Activated CD4-positive, alpha-beta T cell treated with anti-CD3 and anti-CD28 coated beads, Interleukin-2, amount 50 U/mL, for 1 hour (primary cell): ENCODE data around the gene NR6A1.
A peak's percentile ranks its signal among the peaks of the same experiment; 100 is the strongest.
"Not testable (repeated sequence)": the region's sequence is repeated elsewhere in the genome, so short reads cannot be mapped to it uniquely, and the experiment has no call there.

Source experiments
- DNase-seq: peaks from one replicate; pipeline ENCODE4 v3.0.0-alpha.2; 2020

NR6A1 gene

GRCh38 chr9:124774129-124774978 is 3.2 kb upstream of the NR6A1 start:
- DNase-seq = peak; percentile 83

- no peak for DNase-seq
Observed at GRCh38 chr9:124773473-124774128, 2.5 kb upstream of the NR6A1 start.

- not testable (repeated sequence) for DNase-seq
Observed at GRCh38 chr9:124772877-124773276, 1.8 kb upstream of the NR6A1 start.

DNA sequence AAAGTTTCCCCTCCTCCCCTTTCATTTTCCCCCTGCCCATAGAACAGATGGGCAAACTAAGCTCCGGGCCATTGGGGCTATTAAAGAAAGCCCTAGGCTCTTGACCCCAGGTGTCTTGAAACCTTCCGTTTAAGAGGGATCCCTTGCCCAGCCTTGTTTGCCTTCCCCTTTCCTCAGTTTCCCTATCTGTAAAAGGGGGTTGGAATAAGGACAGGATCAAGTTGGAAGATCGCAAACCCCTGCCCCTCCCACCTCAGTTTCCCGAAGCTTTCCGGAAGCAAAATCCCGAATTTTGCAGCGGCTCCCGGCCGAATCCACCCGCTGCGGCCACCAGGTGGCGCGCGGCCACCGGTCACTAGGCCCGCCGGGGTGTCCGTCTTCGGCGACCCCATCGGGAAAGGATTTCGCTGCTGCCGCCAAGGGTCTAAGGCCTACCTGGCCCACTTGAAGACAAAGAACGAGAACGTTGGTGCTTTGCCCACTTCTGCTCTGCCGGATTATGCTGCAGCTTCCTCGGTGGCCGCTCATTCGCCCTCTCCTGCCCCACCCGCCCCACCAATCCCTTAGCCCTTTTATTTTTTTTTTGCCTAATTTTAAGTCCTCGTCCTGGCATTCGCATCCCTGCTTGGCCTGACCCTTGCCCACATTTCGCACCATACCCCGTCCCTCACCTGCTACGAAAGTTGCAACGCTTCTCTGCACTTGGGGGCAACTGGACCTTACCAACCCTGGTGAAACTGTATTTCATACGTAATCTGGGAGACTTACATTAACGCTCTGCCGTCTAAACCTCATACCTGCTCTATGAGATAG is 962 bp upstream of the NR6A1 start:
- DNase-seq = peak; percentile 11

GRCh38 chr9:124770359-124771020 is 621 bp downstream of the NR6A1 start:
- DNase-seq = peak; percentile 5

- DNase-seq = peak; percentile 16
Observed at GRCh38 chr9:124769549-124770358, 1.4 kb downstream of the NR6A1 start.

DNA sequence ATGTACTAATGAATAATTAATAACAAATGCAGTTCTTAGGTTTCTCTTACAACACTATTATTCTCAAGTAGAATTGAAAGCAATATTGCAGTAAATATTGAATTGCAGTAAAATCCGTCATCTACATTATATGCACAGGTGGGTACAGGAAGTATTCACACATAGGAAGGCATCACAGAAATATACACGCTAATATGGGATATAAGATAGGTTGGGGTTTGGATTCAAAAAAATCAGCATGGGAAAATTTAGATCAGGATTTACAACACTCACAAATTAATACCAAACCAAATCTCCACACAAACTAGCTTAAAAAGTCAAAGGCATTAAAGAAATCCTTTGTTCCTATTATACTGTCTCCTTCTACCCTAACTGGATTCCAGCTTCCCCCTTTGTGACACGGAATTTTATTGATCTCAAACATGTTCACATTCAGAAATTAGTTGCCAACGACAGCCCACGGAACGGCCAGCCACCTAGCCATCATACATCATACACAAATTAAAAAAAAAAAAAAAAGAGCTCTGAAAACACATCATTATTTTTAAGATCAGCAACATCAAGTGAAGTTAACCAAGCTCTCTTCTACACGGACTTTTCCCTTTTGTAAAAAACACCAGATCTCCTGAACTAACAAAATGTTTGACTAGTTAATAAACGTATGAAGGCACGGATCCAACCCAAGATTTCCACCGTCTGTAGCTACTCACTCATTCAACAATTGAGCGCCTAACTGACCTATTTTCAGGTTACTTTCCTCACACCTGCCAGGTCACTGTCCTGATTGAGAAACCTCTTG is 2.2 kb downstream of the NR6A1 start:
- DNase-seq = no peak

DNA sequence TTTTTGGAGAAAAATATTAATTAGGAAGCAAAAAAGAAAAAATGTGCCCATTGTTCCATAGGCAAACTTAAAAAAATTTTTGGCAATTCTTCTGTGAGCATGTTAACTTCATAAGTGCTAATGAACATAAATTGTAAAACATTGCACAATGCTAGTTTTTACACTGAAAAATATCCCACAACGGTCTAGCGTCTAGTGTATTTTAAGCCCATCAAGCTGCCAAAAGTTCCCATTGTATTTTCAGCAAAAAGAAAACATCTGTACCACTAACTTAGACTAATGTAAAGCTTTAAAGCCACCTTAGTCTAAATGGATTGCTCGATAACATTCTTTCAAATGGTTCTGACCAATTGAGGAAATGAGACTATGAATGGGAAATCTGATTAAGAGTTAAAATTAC is 2.8 kb downstream of the NR6A1 start:
- DNase-seq = no peak

GRCh38 chr9:124767821-124768220 is 3.3 kb downstream of the NR6A1 start:
- DNase-seq = no peak

DNA sequence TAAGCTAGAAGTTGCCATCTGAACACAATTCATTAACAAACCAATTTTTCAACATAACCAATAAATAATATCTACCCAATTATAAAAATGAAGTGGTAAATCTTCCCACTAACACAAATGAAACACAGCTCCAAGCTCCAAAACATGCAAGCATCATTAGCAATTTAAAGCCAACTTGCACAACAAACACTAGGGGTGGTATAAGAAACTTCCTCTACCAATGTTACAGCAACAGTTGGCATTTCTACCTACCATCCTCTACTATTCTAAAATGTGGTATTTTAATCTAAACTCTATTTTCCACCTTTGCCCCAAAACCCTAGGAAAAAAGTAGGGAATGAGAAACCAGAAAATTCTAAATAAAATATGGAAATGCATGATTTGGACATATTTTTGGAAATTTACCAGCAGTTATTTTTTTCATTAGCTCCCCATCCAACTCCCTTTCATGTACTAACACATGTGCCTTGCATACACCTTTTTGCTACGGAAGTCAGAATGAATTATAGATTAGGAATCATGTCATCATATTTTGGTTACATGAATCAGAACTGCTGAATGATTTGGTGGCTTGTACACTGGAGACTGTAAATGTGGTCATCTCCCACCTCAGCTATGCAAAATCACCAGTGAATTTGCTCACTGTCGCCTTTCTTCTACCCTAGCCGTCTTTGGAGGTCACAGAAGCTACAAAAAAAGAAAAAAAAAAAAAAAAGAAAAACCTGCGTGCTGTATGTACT is 4.1 kb downstream of the NR6A1 start:
- DNase-seq = no peak

GRCh38 chr9:124766326-124766725 is 4.8 kb downstream of the NR6A1 start:
- no peak for DNase-seq

DNA sequence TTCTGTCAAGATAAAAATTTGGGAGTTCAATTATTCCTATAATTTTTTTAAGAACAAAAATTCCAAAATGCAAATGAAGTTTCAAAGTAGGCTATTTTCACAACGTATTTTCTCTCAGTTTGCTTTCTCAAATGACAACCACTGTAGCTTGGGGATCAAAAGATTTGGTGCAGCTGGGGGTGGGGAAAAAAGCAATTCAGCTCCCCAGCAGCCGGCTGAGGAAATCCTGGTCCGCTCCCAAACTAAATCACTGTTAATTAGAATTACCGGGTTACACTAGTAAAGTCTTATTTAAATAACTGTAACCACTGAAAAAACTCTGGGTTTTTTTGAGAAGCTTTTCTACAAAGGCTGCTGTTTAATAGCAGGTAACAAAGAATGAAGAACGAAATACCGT is 5.7 kb downstream of the NR6A1 start:
- DNase-seq = no peak

- DNase-seq = no peak
Observed at GRCh38 chr9:124764774-124765438, 6.2 kb downstream of the NR6A1 start.

- DNase-seq = no peak
Observed at GRCh38 chr9:124762633-124763032, 8.5 kb downstream of the NR6A1 start.

DNA sequence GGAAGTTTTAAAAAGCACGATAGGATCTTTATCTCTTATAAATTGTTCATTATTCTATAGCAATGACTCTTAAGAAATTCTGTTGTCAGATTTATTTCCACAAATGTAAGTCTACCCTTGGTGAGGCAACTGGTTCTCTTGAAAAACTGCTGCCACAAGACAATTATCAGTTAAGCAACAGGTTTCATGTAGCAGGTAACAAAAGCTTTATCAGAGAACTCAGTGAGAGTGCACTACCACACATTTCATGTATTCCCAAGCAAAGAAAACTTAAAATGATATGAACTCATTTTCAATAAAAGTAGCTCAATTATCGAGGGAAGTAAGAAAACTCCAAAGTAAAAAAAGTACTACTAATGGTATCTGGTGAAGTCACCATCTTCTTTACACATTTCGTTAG is 9.4 kb downstream of the NR6A1 start:
- no peak for DNase-seq

DNA sequence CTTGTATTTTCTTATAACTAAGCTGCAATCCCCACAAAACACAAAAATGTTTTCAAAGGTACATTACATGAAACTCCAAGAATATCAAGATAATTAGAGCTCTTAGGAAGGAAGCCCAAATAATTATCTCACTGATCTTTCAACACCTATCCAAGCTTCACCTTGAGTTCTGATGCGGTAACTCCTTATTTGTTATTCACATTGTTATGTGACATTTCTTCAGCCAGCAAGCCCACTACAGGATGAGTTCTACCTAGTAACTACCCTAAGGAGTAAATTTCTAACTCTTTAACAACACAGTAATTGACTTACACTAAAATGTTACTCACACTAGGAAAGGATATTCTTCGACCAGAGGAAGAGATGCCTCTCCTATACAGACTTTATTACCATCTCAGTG is 9.9 kb downstream of the NR6A1 start:
- DNase-seq = no peak

- DNase-seq = no peak
Observed at GRCh38 chr9:124760719-124761118, 10.4 kb downstream of the NR6A1 start.

GRCh38 chr9:124759327-124759726 is 11.8 kb downstream of the NR6A1 start:
- no peak for DNase-seq

DNA sequence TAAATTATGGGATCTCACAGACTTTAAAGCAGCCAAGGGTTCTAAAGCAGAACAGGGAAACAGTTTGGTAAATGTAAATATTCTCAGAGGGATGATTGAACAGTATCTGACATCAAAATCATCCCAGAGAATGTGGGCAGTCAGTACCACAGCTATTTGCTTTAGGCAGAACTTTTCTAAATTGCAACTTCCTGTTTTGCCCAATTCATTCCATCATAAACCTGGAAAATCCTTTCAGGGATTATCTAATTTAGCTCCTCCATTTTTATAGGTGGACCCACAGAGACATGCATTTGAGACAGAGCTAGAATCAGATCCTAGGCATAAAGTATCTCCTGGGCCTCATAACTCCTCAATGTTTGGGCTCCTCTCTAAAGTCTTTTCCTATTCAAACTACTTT is 12.4 kb downstream of the NR6A1 start:
- no peak for DNase-seq

GRCh38 chr9:124758061-124758460 is 13.1 kb downstream of the NR6A1 start:
- no peak for DNase-seq
